MCF 10A (cell line): ENCODE results near the gene C2CD3. TPM values are rescaled to one million over a fixed set of nuclear protein-coding genes. Genes with fewer than 3 reads are reported as not detected.
"Not testable (repeated sequence)": the region's sequence is repeated elsewhere in the genome, so short reads cannot be mapped to it uniquely, and the experiment has no call there.

Source experiments
- BruUV-seq: library from RNA; stranded (reverse); fragments of 400-500 nt; replicated peaks from 2 replicates; lab custom pipeline; 2021; lab: Mats Ljungman, UMichigan
- CTCF ChIA-PET: fragments of 300-600 bp; sonication (Branson Sonifier 250); formaldehyde crosslinking; extraction: SDS; loops from one replicate; lab custom pipeline; 2021; ENCODE audit warnings: antibody characterized with exemption, inconsistent platforms; lab: Yijun Ruan, JAX
- POLR2A ChIA-PET: fragments of 300-600, 350-650 bp; sonication (Branson Sonifier 250); formaldehyde crosslinking; extraction: SDS; loops from one replicate; lab custom pipeline; 2020; ENCODE audit warnings: antibody characterized with exemption, inconsistent platforms; lab: Yijun Ruan, JAX
- DNase-seq: peaks from one replicate; pipeline ENCODE4 v3.0.0-alpha.2; 2018; ENCODE audit not compliant: unreplicated experiment
- H3K27ac Mint-ChIP-seq: one replicate; pipeline ENCODE4 v1.8.0; 2022; ENCODE audit warnings: mild to moderate bottlenecking, low read depth, mixed read lengths; ENCODE audit not compliant: unreplicated experiment
- H3K27me3 Mint-ChIP-seq: one replicate; pipeline ENCODE4 v1.8.0; 2022; ENCODE audit warnings: mixed read lengths; ENCODE audit not compliant: insufficient read depth, unreplicated experiment
- H3K36me3 Mint-ChIP-seq: one replicate; pipeline ENCODE4 v1.8.0; 2022; ENCODE audit warnings: mild to moderate bottlenecking, moderate library complexity, mixed read lengths; ENCODE audit not compliant: insufficient read depth, unreplicated experiment
- H3K4me1 Mint-ChIP-seq: one replicate; pipeline ENCODE4 v1.8.0; 2022; ENCODE audit warnings: mixed read lengths; ENCODE audit not compliant: insufficient read depth, unreplicated experiment
- H3K4me3 Mint-ChIP-seq: one replicate; pipeline ENCODE4 v1.8.0; 2022; ENCODE audit warnings: mild to moderate bottlenecking, moderate library complexity, mixed read lengths; ENCODE audit not compliant: unreplicated experiment
- H3K9me3 Mint-ChIP-seq: one replicate; pipeline ENCODE4 v1.8.0; 2022; ENCODE audit warnings: mixed read lengths; ENCODE audit not compliant: unreplicated experiment
- intact Hi-C: fragments of 100-400 bp; cut with micrococcal nuclease; formaldehyde crosslinking; loops from 2 replicates; pipeline ENCODE4 v1.14.1; 2022
- total RNA-seq: library from RNA; stranded (reverse); gene quantifications from 2 replicates; pipeline ENCODE4 v1.2.3, GENCODE V29; 2022
- TF ChIP-seq, protein P1 (sequence below): fragments of 200-600 bp; IDR thresholded peaks from one replicate; pipeline ENCODE4 v1.8.0; 2022; ENCODE audit warnings: antibody characterized with exemption, mild to moderate bottlenecking; ENCODE audit not compliant: unreplicated experiment

Gene C2CD3
- total RNA-seq, 1 experiment from 2014 or later = 18.7 TPM

DNA sequence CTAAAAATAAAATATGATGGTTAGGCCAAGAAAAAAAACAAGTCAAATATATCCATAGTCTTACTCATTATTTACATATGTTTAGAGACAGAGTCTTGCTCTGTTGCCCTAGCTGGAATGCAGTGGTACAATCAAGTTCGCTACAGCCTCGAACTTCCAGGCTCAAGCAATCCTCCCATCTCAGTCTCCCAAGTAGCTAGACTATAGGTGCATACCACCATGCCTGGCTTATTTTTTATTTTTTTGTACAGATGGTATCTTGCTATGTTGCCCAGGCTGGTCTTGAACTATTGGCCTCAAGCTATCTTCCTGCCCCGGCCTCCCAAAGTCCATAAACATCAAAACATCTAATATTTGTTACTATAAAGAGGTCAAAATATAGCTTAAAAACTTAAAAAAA lies 36.1 kb downstream of the C2CD3 start:
- BruUV-seq = no TSS peak
- intact Hi-C loops = no loop called here

GRCh38 chr11:74133436-74133835 lies 37.4 kb downstream of the C2CD3 start:
- H3K27me3 Mint-ChIP-seq = no peaks in the 10 kb centered on the region
- H3K27ac Mint-ChIP-seq = no peak overlapping the region
- CTCF ChIA-PET = interaction anchor here (0.7 kb wide), 1 partner anchor 164 kb away, joined by 3 read pairs; no protein-coding TSS in a partner anchor
- H3K4me1 Mint-ChIP-seq = peaks cover 15% of the 10 kb centered on the region
- POLR2A ChIA-PET = interaction anchor here (3.9 kb wide), 1 partner anchor 38 kb away, joined by 38 read pairs; the partner anchor contains the start of genes C2CD3 and PPME1
- TF ChIP-seq, protein P1, sequence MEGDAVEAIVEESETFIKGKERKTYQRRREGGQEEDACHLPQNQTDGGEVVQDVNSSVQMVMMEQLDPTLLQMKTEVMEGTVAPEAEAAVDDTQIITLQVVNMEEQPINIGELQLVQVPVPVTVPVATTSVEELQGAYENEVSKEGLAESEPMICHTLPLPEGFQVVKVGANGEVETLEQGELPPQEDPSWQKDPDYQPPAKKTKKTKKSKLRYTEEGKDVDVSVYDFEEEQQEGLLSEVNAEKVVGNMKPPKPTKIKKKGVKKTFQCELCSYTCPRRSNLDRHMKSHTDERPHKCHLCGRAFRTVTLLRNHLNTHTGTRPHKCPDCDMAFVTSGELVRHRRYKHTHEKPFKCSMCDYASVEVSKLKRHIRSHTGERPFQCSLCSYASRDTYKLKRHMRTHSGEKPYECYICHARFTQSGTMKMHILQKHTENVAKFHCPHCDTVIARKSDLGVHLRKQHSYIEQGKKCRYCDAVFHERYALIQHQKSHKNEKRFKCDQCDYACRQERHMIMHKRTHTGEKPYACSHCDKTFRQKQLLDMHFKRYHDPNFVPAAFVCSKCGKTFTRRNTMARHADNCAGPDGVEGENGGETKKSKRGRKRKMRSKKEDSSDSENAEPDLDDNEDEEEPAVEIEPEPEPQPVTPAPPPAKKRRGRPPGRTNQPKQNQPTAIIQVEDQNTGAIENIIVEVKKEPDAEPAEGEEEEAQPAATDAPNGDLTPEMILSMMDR = no peak
- BruUV-seq = no TSS peak
- no peak overlapping the region for H3K4me3 Mint-ChIP-seq
- no peaks in the 10 kb centered on the region for H3K9me3 Mint-ChIP-seq
- no peak for DNase-seq
- H3K36me3 Mint-ChIP-seq = peaks cover 20% of the 10 kb centered on the region
- intact Hi-C loops = no loop called here

More for the DNA sequence above, 36.1 kb downstream of the C2CD3 start:
- ChIA-PET POLR2A (interaction anchor here (0.6 to 3.9 kb wide), 8 partner anchors 8 to 578 kb away, joined by 3 to 38 read pairs (median 3); partner anchors contain the start of genes C2CD3, POLD3 and PPME1), CTCF (interaction anchor here (0.7 to 3.1 kb wide), 5 partner anchors 11 to 473 kb away, joined by 3 to 13 read pairs (median 6); partner anchors contain the start of genes C2CD3 and PPME1)
- no peaks in the 10 kb centered on the region for H3K27me3 Mint-ChIP-seq
- H3K4me3 Mint-ChIP-seq = no peak overlapping the region
- peaks cover 20% of the 10 kb centered on the region for H3K36me3 Mint-ChIP-seq
- TF ChIP-seq, protein P1 = no peak
- DNase-seq = no peak
- H3K9me3 Mint-ChIP-seq = no peaks in the 10 kb centered on the region
- H3K4me1 Mint-ChIP-seq = peaks cover 26% of the 10 kb centered on the region
- peak overlapping the region; percentile 82 for H3K27ac Mint-ChIP-seq

GRCh38 chr11:74132833-74133232 lies 38.0 kb downstream of the C2CD3 start:
- CTCF ChIA-PET = interaction anchor here (0.7 kb wide), 1 partner anchor 163 kb away, joined by 3 read pairs; no protein-coding TSS in a partner anchor
- H3K27ac Mint-ChIP-seq = no peak overlapping the region
- POLR2A ChIA-PET = no interaction called here

DNA sequence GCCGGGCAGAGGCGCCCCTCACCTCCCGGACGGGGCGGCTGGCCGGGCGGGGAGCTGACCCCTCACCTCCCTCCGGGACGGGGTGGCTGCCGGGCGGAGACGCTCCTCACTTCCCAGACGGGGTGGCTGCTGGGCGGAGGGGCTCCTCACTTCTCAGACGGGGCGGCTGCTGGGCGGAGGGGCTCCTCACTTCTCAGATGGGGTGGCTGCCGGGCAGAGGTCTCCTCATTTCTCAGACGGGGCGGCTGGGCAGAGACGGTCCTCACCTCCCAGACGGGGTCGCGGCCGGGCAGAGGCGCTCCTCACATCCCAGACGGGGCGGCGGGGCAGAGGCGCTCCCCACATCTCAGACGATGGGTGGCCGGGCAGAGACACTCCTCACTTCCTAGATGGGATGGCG lies 41.7 kb downstream of the C2CD3 start:
- H3K9me3 Mint-ChIP-seq, intact Hi-C loops, CTCF ChIA-PET, H3K4me3 Mint-ChIP-seq, H3K27me3 Mint-ChIP-seq, DNase-seq, POLR2A ChIA-PET, H3K27ac Mint-ChIP-seq, BruUV-seq, H3K4me1 Mint-ChIP-seq: not testable (repeated sequence)
- peaks cover 26% of the 10 kb centered on the region for H3K36me3 Mint-ChIP-seq

More at GRCh38 chr11:74132833-74133232, 38.0 kb downstream of the C2CD3 start:
- Mint-ChIP-seq H3K36me3 (peaks cover 26% of the 10 kb centered on the region), H3K9me3 (no peaks in the 10 kb centered on the region), H3K27me3 (no peaks in the 10 kb centered on the region), H3K4me1 (peaks cover 9% of the 10 kb centered on the region), H3K4me3 (no peak overlapping the region)
- DNase-seq = no peak
- no TSS peak for BruUV-seq
- intact Hi-C loops = no loop called here
- TF ChIP-seq, protein P1 = no peak
